HT1080 (cell line): Measurements from ENCODE around the gene CDKN1C. TPM values are rescaled to one million over a fixed set of nuclear protein-coding genes. Genes with fewer than 3 reads are reported as not detected.
A peak's percentile ranks its signal among the peaks of the same experiment; 100 is the strongest.

Source experiments
- DNase-seq: peaks from one replicate; pipeline ENCODE4 v3.0.0-alpha.2; 2015; ENCODE audit warnings: low read depth
- polyA plus RNA-seq, 2 experiments: library from polyadenylated mRNA; depleted of rRNA; stranded (reverse); fragments of >200 nt; gene quantifications; 2 replicates each; pipeline ENCODE4 v1.2.3, GENCODE V29; 2015
- total RNA-seq: library from RNA; depleted of rRNA; stranded (reverse); fragments of >200 nt; shearing (Covaris generic); gene quantifications from 2 replicates; pipeline ENCODE4 v1.2.3, GENCODE V29; 2014; rRNA removed

CDKN1C gene
- 2.1 and 4.4 TPM in 2 replicates for total RNA-seq
- polyA plus RNA-seq (2015; cell fraction: cytosol; rRNA removed) = 0.86 and 1.7 TPM in 2 replicates
- polyA plus RNA-seq (2015; cell fraction: nucleus; rRNA removed) = 1.3 and 1.5 TPM in 2 replicates

DNA sequence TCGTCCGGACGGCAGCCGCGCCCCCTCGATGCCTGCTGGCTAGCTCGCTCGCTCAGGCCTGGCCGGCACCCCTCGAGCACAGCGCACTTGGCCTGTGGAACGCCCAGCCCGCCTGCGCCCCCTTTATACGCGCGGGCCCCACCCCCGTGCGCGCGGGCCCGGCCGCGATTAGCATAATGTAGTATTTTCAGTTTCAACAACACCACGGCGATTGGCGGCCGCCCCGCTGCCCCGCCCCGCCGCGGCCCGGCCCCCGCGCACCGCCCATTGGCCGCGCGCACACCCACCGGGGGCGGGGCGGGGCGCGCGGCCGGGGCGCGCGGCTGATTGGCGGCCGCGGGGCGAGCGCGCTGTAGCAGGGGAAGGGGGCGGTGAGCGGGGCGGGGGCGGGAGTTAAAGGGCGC is at the start of gene CDKN1C:
CDKN1C (minus strand) TSS at position 98 of the 404 bp plus-strand sequence. CDS start 319 bp downstream, outside the sequence.
- peak; percentile 44 for DNase-seq

DNA sequence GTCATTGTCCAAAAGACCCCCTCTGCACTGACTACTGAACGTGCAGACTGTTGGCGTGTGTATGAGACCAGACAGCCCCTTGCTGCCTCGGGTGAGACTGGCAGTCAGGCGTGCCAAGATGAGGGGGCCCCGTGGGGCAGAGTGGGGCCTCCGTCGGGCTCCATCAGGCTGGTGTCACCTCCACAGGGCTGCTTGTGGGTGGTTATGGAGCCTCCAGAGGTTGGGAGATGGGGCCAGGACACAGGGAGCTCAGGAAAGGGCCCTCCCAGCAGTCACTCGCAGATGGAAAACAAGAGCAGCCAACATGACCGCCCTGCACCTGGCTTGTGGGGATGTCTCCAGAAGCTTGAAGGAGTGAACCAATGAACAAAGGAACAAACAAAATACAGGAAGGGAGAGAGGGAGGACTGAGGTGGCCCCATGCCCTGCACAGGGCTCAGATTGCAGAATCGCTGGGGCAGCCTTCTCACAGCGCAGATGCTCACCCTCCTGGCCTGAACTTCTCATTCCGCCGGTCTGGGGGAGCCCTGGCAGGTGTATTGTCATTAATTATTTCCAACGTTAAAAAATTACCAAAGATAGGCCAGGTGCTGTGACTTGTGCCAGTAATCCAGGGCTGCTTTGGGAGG is 49.1 kb upstream of the CDKN1C start:
- DNase-seq = no peak

DNA sequence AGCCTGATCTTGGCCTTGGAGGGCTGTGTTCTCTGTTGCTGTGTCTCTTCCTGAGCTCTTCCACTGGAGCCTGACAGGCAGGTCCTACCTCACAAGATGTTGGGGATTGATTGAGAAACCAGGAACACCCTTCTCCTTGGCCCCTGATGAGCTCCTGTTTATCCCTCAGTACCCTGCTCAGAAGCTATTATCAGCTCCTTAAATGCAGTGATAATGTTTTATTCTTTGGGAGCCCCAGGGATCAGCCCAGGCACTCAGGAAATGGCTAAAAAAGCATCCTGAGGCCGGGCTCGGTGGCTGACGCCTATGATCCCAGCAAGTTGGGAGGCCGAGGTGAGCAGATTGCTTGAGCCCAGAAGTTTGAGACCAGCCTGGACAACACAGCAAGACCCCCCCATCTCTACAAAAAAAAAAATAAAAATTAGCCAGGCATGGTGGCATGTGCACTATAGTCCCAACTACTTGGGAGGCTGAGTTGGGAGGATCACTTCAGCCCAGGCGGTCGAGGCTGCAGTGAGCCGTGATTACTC is 48.5 kb upstream of the CDKN1C start:
- DNase-seq = no peak

DNA sequence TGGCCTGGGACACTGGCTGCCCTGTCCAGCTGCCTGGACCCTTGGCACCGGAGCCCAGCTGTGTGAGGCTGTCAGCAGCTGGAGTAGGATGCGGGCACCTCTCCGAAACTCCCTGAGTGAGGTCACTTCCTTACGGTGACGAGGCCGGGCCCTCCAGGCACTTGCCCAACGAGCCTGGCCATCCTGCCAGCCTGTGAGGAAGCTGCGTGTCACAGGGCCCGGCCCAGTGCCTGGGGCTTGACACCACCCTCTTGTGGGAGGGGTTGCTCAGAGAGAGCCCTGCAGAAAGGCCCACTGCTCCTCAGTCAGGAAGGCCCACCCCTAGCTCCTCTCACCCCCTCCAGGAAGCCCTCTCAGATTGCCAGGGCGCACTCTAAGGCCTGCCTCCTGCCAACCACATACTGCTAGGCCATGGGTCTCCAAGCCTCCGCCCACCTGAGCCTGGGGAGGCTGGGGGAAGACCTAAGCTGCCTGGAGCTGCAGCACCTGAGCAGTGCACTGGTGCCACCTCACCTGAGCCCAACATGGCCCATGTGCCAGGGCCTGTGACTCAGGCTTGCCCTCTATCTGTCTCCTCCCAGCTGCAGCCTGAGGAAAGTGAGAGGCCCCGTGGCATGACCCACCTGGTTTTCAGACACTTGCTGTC is 47.9 kb upstream of the CDKN1C start:
- peak; percentile 98 for DNase-seq

DNA sequence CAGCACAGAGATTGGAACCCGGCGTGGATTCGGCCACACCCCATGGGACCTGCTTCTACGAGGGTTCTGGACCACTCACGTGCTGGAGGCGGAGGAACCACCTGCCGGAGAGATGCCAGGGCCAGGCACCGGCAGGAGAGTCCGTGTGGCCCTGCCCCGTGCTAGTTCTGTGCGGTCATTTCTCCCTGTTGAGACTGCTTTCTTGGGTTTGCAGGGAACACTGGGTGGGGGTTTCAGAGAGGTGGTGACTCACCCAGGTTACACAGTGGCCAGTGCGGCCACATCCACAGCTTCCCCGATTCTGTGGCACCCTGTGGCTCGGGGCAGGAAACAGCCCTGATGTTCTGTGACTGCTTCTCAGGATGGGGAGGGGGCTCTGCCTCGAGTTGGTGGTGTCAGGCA is 47.3 kb upstream of the CDKN1C start:
- DNase-seq = peak; percentile 83

DNA sequence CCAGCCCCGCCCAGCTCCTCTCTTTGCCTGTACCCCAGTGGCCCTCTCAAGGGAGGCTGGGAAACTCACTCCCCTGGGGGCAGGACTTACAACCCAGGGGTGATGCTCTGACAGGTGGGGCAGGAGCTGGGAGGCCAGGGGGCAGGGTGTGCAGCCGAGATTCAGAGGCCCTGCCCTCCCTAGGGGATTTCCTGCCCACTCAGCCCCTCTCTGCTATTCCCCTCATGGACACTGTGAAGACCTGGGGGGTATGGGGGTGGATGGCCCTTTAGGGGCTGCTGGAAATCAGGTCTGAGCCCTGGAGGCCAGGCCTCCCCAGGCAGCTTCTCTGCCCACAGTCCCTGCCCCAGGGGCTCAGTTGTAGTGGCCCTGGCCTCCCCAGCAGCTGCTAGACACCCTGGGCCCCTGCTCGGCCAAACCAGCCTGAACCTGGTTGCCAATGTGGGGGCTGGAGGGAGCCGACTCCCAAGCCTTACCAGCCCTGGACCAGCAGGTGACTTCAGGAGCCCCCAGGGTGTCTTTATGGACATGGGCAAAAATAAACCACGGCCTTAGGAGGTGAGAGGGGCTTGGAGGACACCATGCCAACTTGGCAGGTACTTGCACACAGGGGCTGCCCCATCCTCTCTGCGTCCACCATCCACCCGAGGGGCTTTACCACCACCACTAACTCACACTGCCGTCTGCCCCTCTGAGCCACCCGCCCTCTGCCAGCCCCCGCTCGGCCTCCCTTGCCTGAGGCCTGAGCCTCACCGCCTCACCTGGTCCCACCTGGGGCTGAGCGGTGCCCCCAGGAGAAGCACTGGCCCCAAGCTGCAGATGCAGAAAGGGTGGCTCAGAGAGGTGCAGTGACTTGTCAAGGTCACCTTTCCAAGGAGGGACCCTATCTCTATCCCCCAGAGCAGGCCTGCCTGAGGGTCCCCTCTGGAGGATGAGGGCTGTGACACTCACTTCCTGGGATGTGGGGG is 46.5 kb upstream of the CDKN1C start:
- DNase-seq = no peak

DNA sequence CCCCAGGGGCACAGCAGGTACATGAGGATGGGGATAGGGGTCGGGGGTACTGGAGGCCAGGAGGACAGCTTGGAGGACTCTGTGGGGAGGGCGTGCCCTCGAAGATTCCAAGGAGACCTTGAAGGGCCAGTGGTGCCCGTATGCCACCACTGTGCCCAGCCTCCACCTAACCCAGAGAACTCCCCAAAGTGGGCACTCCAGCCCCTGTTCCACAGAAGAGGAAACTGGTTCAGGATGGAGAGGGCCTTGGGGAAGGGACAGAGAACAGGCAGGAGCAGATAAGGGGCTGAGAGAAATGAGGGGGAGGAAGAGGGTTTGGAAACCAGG is 45.8 kb upstream of the CDKN1C start:
- DNase-seq = no peak

DNA sequence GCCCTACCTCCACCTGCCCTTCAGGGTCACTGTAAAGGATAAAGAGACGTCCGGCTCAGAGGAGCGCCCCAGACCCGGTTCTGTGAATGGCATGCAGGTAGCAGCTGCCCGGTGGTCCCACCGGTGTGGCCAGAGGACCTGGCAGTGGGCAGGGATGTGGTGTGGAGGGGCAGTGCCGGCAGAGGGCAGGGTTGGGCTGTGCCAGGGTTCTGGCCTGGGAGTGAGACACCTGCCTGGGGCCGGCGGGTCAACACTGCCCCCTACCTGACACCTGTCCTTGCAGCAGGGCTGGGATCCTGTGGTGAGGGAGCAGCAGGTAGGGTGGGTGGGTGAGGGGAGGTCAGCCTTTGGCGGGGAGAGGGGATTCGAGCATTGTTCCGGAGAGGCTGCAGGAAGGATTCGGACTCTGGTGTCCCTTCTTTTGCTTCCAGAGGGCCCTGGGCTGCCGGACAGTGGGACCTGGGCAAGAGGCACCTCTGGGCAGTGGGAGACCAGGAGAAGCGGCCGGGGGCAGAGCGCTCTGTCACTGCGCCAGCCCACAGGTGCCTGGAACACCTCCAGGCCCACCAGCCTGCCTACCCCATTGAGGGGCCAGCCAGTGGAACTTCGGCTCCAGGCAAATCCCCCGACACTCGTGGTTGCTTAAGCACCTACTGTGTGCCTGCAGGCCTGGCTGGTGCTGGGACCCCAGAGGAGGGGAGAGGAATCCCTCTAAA is 45.3 kb upstream of the CDKN1C start:
- DNase-seq = peak; percentile 78

DNA sequence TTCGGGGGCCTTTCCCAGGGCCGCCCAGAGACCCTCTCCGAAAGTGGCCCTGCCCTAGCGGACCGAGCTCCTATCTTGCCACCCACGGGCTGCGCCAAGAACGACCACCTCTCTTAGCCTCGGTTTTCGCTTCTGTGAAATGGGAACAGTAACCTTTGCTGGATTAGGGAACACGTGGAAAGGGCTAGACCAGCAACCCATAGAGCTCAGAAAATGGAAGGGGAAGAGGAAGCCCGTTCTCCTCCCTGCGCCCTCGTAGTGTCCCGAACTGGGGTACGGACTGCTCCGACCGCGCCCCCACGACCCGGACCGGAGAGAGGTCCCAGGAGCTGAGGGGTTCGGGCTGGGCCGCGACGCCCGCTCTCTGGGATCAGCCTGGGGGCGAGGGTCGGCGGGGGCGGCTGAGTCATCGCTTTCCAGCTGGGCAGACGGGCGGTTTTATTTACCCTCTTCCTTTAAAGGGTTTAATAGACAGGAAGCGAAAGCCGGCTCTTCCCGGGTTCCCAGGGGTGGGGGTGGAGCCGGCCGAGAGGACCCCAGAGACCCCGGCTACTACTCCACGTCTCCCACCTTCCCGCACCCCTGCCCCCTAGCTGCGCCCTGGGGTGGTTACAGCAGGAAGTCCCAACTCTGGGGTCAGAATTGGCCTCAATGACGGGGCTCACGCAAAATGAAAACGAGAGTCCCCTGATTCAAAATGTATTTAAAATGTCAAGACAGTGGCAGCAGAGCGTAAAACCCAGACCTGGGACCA is 44.6 kb upstream of the CDKN1C start:
- DNase-seq = peak; percentile 85

DNA sequence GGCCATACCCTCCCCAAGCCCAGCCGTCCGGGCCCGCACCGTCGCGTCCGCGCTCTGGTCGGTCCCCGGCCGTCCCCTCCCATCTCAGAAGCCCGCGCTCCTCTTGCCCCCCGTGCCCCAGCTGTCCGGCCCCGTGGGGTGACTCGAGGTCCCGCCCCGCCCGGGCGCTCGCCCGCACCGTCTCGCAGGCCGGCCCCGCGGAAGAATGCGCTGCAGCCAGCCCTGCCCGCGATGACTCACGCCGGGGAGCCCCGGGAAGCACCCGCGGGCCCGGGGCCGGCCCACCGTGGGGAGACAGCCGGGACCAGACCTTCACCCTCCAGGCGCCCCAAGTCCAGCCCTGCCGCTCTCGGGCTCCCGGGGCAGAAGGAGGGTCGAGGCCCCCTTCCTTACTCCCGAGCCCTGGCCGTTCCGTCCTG is 44.0 kb upstream of the CDKN1C start:
- peak; percentile 69 for DNase-seq

DNA sequence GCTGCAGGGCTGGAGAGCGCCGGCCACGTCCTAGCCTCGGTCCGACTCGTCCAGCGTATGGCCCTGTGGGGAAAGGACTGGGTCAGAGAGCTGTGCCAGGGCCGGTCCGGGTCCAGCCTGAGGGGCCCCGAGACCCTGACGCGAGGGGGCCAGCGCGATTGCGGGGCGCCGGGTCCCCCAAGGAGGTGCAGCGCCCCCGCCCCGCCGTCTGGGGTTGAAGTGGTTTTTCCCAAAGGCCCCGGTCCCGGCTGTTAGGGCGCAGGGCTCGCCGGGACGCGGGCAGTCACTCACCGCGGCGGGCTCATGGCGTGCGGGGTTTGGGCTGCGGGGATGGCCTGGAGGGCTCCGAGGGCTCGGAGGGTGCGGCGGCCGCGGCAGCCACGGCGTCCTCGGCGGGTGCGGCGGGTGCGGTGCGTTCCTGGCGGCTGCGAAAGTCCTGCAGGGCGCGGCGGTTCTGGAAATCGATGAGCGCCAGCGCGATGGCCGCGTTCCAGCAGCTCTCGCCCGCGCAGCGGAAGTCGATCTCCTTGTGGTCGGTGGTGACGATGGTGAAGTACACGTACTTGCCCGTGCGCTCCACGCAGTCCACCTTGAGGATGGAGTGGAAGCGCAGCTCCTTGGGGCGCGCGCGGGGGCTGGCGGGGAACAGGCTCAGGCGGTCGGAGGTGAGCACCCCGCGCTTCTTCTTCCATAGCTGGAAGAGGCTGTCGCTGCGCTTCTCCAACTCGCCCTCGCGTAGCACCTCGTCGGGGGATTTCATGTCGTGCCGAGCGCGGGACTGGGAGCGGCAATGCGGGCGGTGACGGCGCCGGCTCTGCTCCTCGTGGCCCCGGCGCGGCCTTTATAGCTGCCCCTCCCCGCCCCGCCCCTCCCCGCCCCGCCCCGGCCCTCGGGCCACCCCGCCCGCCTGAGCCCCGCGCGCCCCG is 43.3 kb upstream of the CDKN1C start, which contains the start of gene PHLDA2:
PHLDA2 (minus strand) TSS at position 816 of the 926 bp plus-strand sequence; CDS start at position 760, 56 bp downstream.
- DNase-seq = peak; percentile 72

DNA sequence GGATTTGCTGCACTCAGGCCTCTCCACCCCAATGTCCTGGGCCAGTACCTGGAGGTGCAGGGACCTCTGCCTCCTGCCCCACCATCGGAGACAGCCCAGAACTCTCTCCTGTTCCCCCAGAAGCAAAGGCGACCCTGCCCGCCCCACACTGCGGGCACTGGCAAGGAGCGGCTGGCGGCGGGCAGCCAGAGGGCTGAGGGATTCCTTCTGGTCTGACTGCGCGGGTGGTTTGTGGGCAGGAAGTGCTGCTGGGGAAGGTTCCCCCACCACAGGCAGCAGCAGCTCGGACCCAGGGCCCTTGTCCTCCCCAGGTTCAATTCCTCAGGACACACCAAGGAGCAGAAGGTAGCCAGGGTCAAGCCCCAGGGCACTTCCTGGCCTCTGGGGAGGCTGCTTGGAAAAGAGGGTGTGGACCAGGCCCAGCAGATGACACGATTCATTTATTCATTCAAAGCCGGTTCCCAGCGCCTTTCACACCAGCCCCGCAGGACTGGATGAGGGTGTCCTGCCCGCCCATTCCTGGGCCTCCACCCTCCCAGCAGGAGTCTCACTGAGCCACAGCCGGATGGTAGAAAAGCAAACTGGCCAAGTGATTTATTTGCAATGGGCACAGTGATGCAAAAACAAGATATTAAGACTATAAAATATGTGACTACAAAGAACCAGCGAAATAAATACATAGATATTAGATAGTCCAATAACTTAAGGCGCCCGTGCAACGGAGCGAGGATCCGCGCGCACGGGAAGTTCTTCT is 42.5 kb upstream of the CDKN1C start:
- DNase-seq = peak; percentile 52

DNA sequence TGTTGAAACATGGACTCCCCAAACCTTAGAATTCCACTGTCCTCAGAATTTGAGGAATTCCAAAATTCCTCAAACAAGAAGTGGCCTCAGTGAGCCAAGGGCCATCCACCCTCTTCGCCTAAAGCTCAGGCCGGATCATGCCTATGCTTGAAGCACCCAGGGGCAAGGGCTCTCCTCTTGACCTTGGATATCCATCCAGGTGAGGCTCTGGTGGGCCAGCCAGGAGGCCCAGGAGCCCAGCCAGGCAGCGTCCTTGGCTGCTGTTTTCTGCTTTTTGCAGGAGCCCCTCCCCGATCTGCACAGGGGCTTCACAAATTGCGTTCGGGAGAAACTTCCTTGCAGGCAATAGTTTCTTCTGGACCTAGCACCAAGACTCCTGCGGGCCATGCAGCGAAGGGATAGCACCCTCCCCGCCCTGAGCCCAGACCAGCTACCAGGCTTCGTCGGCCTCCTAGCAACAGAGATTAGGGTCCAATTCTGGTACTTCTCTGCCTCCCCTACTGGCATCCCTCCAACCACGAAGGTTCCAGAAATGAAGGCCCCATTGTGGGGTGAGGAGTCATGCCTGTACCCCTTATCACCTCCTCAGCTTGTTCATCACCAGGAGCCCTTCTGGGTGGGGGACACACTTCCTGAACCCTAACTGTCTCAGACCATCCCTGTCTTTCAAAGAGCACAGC is 41.7 kb upstream of the CDKN1C start:
- DNase-seq = no peak

DNA sequence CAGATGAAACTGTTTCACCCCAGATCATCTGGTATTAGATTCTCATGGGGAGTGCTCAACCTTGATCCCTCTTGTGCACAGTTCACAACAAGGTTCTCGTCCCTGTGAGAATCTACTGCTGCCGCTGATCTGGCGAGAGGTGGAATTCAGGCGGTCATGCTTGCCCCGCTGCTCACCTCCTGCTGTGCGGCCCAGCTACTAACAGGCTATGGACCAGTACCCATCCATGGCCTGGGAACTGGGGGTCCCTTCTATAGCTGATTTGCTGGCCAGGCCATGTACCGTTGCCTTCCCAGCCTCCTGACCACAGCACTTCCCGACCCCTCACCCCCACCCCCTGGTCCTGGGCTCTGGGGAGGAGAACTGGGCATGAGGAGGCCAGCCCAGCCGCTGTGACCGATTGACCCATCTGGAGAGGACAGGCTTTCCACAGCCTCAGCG is 41.1 kb upstream of the CDKN1C start:
- DNase-seq = no peak

DNA sequence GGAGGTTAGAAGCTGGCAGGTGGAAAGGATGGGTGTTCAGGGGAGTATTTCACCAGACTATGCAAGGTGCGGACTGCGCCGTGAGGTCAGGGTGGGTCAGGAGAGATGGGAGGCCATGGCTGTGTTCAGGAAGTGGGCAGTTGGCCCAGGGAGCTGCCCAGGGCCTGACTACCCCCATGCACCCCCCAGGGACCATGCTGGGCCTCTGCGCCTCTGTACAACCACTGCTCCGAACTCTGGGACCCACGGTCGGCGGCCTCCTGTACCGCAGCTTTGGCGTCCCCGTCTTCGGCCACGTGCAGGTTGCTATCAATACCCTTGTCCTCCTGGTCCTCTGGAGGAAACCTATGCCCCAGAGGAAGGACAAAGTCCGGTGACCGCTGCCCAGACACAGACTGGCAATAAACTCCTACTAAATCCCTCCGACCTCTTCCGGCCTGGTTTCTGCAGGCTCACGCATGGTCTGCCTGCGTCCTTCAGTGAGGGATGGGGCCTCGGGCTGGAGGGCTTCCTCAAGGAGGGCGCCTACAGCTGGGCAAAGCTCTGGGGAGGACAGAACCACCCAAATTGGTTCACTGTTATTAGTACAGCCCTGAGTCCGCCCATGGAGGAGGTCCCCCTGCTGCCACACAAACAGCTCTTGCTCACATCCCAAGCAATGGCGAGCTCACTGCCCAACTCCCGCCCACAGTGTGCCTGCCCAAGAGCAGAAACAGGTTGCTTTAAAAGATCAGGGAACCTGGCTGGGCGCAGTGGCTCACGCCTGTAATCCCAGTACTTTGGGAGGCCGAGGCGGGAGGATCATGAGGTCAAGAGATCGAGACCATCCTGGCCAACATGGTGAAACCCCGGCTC is 39.5 kb upstream of the CDKN1C start:
- DNase-seq = no peak

DNA sequence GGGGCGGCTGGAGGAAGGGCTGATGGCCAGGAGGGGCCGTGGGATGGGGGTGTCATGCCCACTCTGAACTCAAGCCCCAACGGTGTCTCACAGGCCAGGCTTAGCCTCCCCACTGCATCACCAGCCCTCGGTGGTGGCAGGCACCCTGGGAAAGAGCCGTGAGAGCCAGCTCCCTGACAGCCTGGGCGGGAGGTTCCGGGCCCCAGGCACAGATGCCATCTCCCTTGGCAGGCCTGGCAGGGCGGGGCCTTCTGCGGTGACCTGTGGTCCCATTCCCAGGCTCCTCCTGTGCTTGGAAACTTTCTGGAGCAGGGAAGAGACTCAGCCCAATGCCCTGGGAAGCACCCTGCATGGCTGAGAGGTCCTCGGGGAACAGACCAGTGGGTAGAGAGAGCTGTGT is 38.8 kb upstream of the CDKN1C start:
- no peak for DNase-seq
